Stimulated activated CD8-positive, alpha-beta memory T cell treated with anti-CD3 and anti-CD28 coated beads, Interleukin-4, amount 100 ng/mL, for 24 hours (primary cell): ENCODE data around the gene PKNOX2.

Source experiments
- DNase-seq: peaks from one replicate; pipeline ENCODE4 v3.0.0-alpha.2; 2020; ENCODE audit warnings: low read depth

PKNOX2 gene

GRCh38 chr11:125364121-125364826 lies 199.7 kb downstream of the PKNOX2 start:
- DNase-seq = no peak

GRCh38 chr11:125365196-125365931 lies 200.8 kb downstream of the PKNOX2 start:
- no peak for DNase-seq

GRCh38 chr11:125367710-125368109 lies 203.2 kb downstream of the PKNOX2 start:
- no peak for DNase-seq

GRCh38 chr11:125368757-125369156 lies 204.2 kb downstream of the PKNOX2 start:
- no peak for DNase-seq

GRCh38 chr11:125369808-125370207 lies 205.3 kb downstream of the PKNOX2 start:
- DNase-seq = no peak

GRCh38 chr11:125370561-125371389 lies 206.2 kb downstream of the PKNOX2 start:
- DNase-seq = no peak

- DNase-seq = no peak
These were observed 206.9 kb downstream of the PKNOX2 start for GRCh38 chr11:125371431-125371935.

- DNase-seq = no peak
These were observed 207.5 kb downstream of the PKNOX2 start for GRCh38 chr11:125372088-125372487.

- no peak for DNase-seq
These were observed 208.4 kb downstream of the PKNOX2 start for GRCh38 chr11:125372911-125373310.

- no peak for DNase-seq
These were observed 209.2 kb downstream of the PKNOX2 start for GRCh38 chr11:125373426-125374391.

GRCh38 chr11:125374398-125374797 lies 209.8 kb downstream of the PKNOX2 start:
- no peak for DNase-seq

- no peak for DNase-seq
These were observed 210.6 kb downstream of the PKNOX2 start for GRCh38 chr11:125375146-125375545.

- DNase-seq = no peak
These were observed 211.6 kb downstream of the PKNOX2 start for GRCh38 chr11:125376117-125376516.

- no peak for DNase-seq
These were observed 212.3 kb downstream of the PKNOX2 start for GRCh38 chr11:125376856-125377255.

- DNase-seq = no peak
These were observed 213.5 kb downstream of the PKNOX2 start for GRCh38 chr11:125378083-125378482.

- DNase-seq = no peak
These were observed 214.0 kb downstream of the PKNOX2 start for GRCh38 chr11:125378571-125378970.

- DNase-seq = no peak
These were observed 215.0 kb downstream of the PKNOX2 start for GRCh38 chr11:125379565-125379964.

GRCh38 chr11:125379981-125380380 lies 215.4 kb downstream of the PKNOX2 start:
- no peak for DNase-seq

GRCh38 chr11:125380756-125381445 lies 216.3 kb downstream of the PKNOX2 start:
- no peak for DNase-seq

GRCh38 chr11:125381499-125382044 lies 217.0 kb downstream of the PKNOX2 start:
- no peak for DNase-seq
